ENCODE results near the gene ADK.

GRCh38 chr10:74755273-74755672 lies 604.3 kb downstream of the ADK start:
- TF ChIP-seq CTCF (conservative IDR thresholded peaks at IDR 0.05 in 1 of 2, IDR thresholded peaks at IDR 0.05 in 1 of 2; ENCODE audit: low read depth in 1 of 2, low read length in 2 of 2) (no peak), EZH2 (IDR thresholded peaks at IDR 0.05; ENCODE audit: low read length, missing control alignments) (no peak)

All from fibroblast of lung (primary cell).